GM19043 (cell line): ENCODE results near the gene RYR3.

Source experiments
- ATAC-seq: cut with Tn5 transposase; IDR thresholded peaks from one replicate; pipeline ENCODE4 v1.9.1; 2021; ENCODE audit warnings: low read depth; ENCODE audit not compliant: unreplicated experiment

The RYR3 gene

GRCh38 chr15:33851079-33851478 lies 540.3 kb downstream of the RYR3 start:
- no peak for ATAC-seq

GRCh38 chr15:33852094-33852493 lies 541.3 kb downstream of the RYR3 start:
- ATAC-seq = no peak

DNA sequence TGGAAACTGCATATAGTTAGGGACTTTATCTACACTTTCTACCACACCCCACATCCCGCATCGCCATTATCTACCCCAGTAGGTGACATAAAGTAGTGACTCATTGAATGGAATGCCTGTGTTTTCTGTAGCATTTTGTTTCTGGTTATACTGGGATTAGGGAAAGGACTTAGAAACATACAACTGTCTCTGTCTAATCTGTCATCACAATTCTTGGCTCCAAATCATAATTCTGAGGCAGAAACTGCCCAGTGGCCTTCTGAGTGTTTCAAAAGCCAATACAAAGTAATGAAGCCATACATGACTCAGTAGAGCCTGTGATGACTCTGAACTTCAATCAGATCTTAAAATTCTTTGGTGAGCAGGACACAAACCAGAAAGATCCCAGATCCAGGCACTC lies 541.8 kb downstream of the RYR3 start:
- ATAC-seq = no peak

DNA sequence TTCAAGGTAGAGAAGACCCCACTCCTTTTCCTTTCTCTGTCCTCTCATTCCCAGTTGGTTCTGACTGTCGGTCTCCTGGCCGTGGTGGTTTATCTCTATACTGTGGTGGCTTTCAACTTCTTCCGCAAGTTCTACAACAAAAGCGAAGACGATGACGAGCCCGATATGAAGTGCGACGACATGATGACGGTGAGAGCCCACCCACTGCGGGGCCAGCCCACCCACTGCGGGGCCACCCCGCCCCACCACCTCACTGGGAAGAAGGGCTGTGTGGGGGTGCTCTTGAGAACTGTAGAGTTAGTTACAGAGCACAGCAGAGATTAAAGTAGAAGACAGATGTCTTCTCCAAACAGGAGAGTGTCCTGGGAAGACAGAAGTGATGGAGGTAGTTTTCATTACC lies 547.0 kb downstream of the RYR3 start:
- ATAC-seq = no peak

GRCh38 chr15:33858836-33859235 lies 548.1 kb downstream of the RYR3 start:
- no peak for ATAC-seq

DNA sequence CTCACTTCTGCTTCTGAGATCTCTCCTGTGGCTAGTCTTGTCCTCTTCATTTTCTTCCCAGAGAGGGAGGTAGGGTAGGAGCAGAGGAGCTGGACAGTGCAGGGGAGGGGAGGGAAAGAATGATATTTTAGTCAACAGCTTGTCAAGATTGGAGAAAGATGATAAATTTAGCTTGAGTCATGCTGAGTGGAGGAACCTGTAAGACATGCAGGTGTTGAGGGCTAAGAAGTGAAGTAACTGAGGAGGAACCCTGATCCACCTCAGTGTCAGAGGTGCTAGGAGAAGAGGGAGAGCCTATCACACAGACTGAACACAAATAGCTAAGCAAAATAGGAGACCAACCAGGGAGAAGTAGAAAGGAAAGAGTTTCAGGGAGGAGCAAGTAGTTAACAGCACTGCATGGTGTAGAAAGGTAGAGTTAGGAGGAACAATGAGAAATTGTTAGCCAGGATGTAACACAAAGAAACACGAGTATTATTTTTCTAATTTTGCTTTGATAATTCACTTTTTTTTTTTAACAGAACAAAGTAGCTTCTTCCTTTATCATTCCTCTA lies 549.3 kb downstream of the RYR3 start:
- no peak for ATAC-seq

DNA sequence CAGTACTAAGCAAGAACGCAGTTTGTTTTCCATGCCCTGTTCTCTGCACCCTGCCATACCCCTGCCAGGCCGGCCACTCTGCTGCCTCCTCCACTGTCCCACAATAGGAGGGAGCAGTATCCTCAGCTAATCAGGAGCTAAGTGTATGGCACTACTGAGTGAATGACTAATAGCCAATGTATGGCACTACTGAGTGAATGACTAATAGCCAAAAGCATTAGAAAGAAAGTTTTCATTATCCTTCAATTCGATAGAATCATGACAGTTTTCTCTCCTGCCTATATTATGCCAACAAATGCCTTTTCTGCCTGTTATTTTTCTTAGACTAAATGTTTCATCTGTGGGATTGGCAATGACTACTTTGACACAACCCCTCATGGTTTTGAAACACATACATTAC lies 550.0 kb downstream of the RYR3 start:
- ATAC-seq = no peak

- ATAC-seq = no peak
Observed at GRCh38 chr15:33864360-33865075, 553.8 kb downstream of the RYR3 start.

DNA sequence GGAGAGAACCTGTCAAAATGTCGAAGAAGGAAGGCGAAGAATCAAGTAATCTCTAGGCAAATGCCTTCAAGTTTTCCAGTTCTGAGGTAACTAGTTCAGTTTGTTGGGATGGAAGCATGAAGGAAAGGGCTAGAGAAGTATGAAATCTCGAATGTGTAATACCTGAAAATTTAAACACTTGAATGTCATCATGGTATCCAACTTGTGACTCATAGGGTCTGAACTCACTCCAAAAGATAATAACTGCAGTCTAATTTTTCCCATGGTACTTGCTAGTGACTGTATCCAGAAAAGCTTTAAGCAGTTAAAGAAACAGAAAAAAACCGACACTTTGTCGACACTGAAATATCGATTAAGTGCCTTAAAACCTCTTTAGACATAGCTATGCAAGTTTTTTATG lies 554.6 kb downstream of the RYR3 start:
- ATAC-seq = no peak

DNA sequence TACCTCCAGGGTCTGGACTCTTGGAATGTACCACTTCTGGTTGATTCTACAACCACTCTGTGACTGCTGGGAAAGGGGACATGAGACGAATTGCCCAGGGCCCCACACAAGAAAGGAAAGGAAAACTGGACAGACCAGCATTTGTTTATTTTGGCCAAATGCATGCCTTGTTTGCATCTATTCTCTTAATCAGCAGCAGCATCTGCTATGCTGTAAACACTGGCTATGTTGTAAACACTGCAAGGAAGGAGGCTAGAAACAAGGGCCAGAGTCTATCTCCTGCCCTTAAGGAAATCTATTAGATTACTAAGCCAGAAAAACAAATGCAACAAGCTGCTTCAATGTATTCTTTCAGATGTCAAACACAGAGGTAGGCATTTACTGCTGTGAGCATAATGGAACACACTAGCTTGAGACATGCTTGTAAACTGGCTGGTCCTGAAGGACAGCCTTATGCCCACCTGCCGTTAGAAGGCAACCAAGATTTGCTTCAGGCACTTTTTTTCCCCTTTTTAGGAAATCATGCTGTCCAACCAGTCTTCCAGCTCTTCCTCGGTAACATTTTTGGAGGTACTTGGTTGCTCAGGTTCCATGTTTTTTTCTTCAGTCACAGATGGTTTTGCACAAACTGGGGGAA lies 555.5 kb downstream of the RYR3 start:
- ATAC-seq = no peak

GRCh38 chr15:33871980-33872379 lies 561.2 kb downstream of the RYR3 start:
- no peak for ATAC-seq

- no peak for ATAC-seq
Observed at GRCh38 chr15:33872416-33873106, 561.8 kb downstream of the RYR3 start.

DNA sequence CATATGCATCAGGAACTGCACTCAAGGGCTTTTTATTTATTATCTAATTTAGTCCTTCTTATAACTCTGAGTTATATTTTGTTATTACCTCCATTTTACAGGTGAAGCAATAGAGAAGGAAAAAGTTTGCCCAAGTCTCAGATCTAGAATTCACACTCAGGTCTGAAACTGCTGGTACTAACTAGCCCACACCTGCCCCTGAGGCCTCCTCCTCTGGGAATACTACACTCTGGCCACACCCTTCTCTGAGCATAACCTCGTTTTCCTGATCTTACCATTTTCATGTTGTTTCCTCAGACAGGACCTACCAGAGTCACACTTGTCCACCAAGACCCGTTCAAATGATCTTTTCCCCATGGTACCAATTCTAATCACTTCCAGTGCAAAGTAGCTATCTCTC lies 563.4 kb downstream of the RYR3 start:
- ATAC-seq = no peak

GRCh38 chr15:33882921-33883320 lies 572.2 kb downstream of the RYR3 start:
- ATAC-seq = no peak

GRCh38 chr15:33888176-33888575 lies 577.4 kb downstream of the RYR3 start:
- ATAC-seq = no peak

DNA sequence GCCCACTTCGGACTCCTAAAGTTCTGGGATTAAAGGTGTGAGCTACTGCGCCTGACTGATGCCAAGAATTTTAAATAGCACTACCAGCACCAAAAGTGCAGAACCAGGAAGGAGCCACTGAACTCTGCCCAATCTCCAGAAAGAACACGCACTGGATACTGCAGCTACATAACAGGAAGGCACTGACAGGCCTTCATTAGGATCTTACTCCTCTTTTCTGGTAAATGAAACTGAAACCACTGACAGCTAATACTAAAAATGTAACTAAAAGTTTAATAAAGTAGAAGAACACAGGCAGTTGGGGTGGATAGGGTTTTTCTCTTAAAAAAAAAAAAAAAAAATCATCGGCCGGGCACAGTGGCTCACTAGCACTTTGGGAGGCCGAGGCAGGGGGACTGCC lies 583.4 kb downstream of the RYR3 start:
- peak; percentile 61 for ATAC-seq

- ATAC-seq = no peak
Observed at GRCh38 chr15:33902043-33902442, 591.3 kb downstream of the RYR3 start.

DNA sequence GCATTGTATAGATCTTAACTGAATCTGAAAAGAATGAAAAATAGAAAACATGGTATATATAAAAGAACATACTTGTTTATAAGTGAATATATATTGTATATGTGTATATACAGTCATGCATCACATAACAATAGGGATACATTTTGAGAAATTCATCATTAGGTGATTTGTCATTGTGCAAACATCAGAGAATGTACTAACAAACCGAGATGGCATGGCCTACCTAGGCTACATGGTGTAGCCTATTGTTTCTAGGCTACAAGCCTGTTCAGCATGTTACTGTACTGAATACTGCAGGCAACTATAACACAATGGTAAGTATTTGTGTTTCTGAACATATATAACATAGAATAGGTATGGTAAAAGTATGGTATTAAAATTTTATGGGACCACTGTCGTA lies 592.9 kb downstream of the RYR3 start:
- no peak for ATAC-seq

DNA sequence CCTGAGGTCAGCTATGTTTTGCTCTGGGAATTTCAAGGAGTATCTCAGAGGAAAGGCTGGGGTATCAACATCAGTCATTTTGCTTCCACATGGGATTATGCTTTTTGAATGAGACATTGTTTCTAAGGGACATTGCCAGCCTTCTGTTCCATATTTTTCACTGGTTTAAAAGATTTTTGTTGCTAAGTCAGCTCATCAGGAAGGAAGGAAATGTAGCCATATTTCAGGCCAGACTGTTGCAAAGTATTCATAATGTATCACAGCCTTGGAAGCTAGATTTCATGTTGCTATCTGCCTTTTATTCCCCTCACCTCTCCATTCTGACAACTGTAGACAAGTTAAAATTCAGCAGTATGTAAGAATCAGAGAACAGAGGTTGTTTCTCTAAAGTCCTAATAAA lies 596.6 kb downstream of the RYR3 start:
- ATAC-seq = no peak

GRCh38 chr15:33908406-33908805 lies 597.6 kb downstream of the RYR3 start:
- ATAC-seq = no peak

DNA sequence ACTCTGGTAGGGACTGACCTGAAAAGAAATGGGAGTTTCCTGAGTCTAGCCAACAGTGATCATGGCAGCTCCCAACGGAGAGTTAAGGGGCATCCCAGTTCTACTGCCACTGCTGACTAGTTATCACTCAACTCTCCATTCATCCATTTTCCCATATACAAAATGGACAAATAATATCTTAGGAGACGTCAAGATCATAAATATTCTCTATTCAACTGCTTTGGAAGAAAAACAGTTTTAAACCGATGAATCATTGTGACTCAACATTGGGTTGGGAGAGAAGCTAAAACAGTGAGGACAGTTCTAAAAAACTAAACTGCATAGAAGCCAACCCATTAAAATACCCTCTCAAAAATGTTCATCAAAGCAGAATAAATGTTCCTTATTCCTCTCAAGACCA lies 600.0 kb downstream of the RYR3 start:
- ATAC-seq = no peak

GRCh38 chr15:33912326-33912725 lies 601.6 kb downstream of the RYR3 start:
- no peak for ATAC-seq
